Endothelial cell (in vitro differentiated cells): ENCODE results near the gene WWC2. TPM values are rescaled to one million over a fixed set of nuclear protein-coding genes. Genes with fewer than 3 reads are reported as not detected.

ENCODE experiments used
- DNase-seq: peaks from one replicate; pipeline ENCODE4 v3.0.0; 2021; ENCODE audit warnings: low spot score
- H3K27ac Mint-ChIP-seq: one replicate; pipeline ENCODE4 v1.8.0; 2021; ENCODE audit warnings: mixed read lengths, inconsistent platforms; ENCODE audit not compliant: unreplicated experiment
- H3K27me3 Mint-ChIP-seq: one replicate; pipeline ENCODE4 v1.8.0; 2021; ENCODE audit warnings: mild to moderate bottlenecking, moderate library complexity, mixed read lengths, inconsistent platforms; ENCODE audit not compliant: unreplicated experiment
- H3K36me3 Mint-ChIP-seq: one replicate; pipeline ENCODE4 v1.8.0; 2021; ENCODE audit warnings: mild to moderate bottlenecking, low read depth, mixed read lengths, inconsistent platforms; ENCODE audit not compliant: unreplicated experiment
- H3K4me1 Mint-ChIP-seq: one replicate; pipeline ENCODE4 v1.8.0; 2021; ENCODE audit warnings: mild to moderate bottlenecking, mixed read lengths, inconsistent platforms; ENCODE audit not compliant: unreplicated experiment
- H3K4me3 Mint-ChIP-seq: one replicate; pipeline ENCODE4 v1.8.0; 2021; ENCODE audit warnings: mild to moderate bottlenecking, mixed read lengths, inconsistent platforms; ENCODE audit not compliant: unreplicated experiment
- H3K9me3 Mint-ChIP-seq: one replicate; pipeline ENCODE4 v1.8.0; 2021; ENCODE audit warnings: mixed read lengths, inconsistent platforms; ENCODE audit not compliant: unreplicated experiment
- CTCF ChIP-seq: fragments of 200-600 bp; sonication (generic); IDR thresholded peaks from one replicate; pipeline ENCODE4 v1.5.0; 2021; ENCODE audit warnings: antibody characterized with exemption; ENCODE audit not compliant: unreplicated experiment
- total RNA-seq: library from RNA; stranded (reverse); fragmentation: NEBNext Ultra II Directional; extraction: Animal tissue kit (Norgen Biotek cat#: 25700); gene quantifications from one replicate; pipeline ENCODE4 v1.2.1, GENCODE V29; 2021; ENCODE audit not compliant: unreplicated experiment

The WWC2 gene
- total RNA-seq, 1 donor from 2014 or later = 32.0 TPM

- H3K9me3 Mint-ChIP-seq = no peaks in the 10 kb centered on the region
- no peak overlapping the region for H3K4me3 Mint-ChIP-seq
- DNase-seq = no peak
- no peak overlapping the region for H3K27ac Mint-ChIP-seq
- H3K27me3 Mint-ChIP-seq = peaks cover 8% of the 10 kb centered on the region
- peaks cover 3% of the 10 kb centered on the region for H3K4me1 Mint-ChIP-seq
- no peak for TF ChIP-seq CTCF
- no peaks in the 10 kb centered on the region for H3K36me3 Mint-ChIP-seq
Measured at GRCh38 chr4:183080372-183081115, 18.5 kb upstream of the WWC2 start.

GRCh38 chr4:183081116-183081469 lies 18.0 kb upstream of the WWC2 start:
- no peak overlapping the region for H3K4me3 Mint-ChIP-seq
- H3K36me3 Mint-ChIP-seq = no peaks in the 10 kb centered on the region
- H3K9me3 Mint-ChIP-seq = no peaks in the 10 kb centered on the region
- TF ChIP-seq CTCF = no peak
- no peak overlapping the region for H3K27ac Mint-ChIP-seq
- H3K4me1 Mint-ChIP-seq = no peaks in the 10 kb centered on the region
- H3K27me3 Mint-ChIP-seq = peaks cover 8% of the 10 kb centered on the region
- no peak for DNase-seq

GRCh38 chr4:183082053-183082452 lies 17.0 kb upstream of the WWC2 start:
- TF ChIP-seq CTCF = no peak
- Mint-ChIP-seq H3K36me3 (no peaks in the 10 kb centered on the region), H3K9me3 (no peaks in the 10 kb centered on the region), H3K27me3 (peaks cover 6% of the 10 kb centered on the region), H3K27ac (no peak overlapping the region), H3K4me1 (no peaks in the 10 kb centered on the region), H3K4me3 (no peak overlapping the region)
- no peak for DNase-seq

DNA sequence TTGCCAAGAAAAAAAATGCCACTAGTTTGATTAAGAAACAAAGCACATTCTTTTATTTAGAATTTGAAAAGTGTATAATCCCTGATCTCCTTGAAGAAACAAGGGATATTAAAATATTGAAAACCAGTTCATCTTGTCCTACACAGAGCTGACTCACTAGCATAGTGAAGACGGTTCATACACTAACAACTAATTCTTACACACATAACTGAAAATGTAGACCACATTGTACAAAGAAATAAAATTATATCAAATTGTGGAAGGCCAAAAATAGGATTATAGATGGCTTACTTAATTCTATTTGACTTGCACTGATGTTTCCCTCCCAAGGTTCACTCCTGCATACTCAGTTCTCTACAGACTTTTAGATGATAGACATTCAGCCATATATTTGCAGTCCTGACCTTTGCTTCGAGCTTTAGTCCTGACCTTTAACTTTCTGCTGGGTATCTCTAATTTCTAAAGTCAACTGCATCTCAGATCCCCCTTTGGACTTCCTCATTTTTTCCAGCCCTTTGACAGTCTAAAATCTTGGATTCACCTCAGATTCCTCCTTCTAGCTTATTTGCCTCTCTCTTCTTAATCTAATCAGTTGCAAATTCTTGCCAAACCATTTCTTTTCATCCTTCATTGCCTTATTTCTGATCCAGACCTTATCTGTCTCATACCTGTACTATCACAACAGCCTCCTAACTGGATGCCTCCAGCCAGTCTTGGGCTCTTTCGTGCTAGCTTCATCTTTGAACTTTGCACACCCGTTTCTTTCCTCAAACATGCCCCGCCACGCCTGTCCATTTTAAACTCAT lies 4.5 kb upstream of the WWC2 start:
- Mint-ChIP-seq H3K36me3 (peaks cover 5% of the 10 kb centered on the region), H3K4me1 (peaks cover 21% of the 10 kb centered on the region), H3K4me3 (no peak overlapping the region), H3K27ac (no peak overlapping the region), H3K27me3 (peaks cover 8% of the 10 kb centered on the region), H3K9me3 (no peaks in the 10 kb centered on the region)
- DNase-seq = no peak
- TF ChIP-seq CTCF = no peak

- Mint-ChIP-seq H3K4me3 (no peak overlapping the region), H3K4me1 (peaks cover 23% of the 10 kb centered on the region), H3K27ac (no peak overlapping the region), H3K9me3 (no peaks in the 10 kb centered on the region), H3K27me3 (peaks cover 11% of the 10 kb centered on the region), H3K36me3 (peaks cover 4% of the 10 kb centered on the region)
- no peak for DNase-seq
- TF ChIP-seq CTCF = no peak
Measured at GRCh38 chr4:183095199-183095512, 3.9 kb upstream of the WWC2 start.
